K562 (cell line): ENCODE measurements around the gene RNF114. TPM values are rescaled to one million over a fixed set of nuclear protein-coding genes. Genes with fewer than 3 reads are reported as not detected.

ENCODE experiments used
- ARID1B ChIP-seq: fragments of 450-650 bp; IDR thresholded peaks from 2 replicates; pipeline ENCODE4 v1.6.1; 2016; ENCODE audit warnings: antibody characterized with exemption, mild to moderate bottlenecking, inconsistent platforms
- ATF2 ChIP-seq: sonication (generic); formaldehyde crosslinking; IDR thresholded peaks from 2 replicates; pipeline ENCODE4 v1.8.1; 2022; ENCODE audit warnings: missing genetic modification reagents
- BHLHE40 ChIP-seq: IDR thresholded peaks from 2 replicates; pipeline ENCODE4 v1.6.1; 2011; ENCODE audit warnings: low read length, improper control_type of control experiment
- BRD9 ChIP-seq: fragments of 450-650 bp; IDR thresholded peaks from 2 replicates; pipeline ENCODE4 v1.6.1; 2018; ENCODE audit warnings: low read depth; ENCODE audit not compliant: partially characterized antibody
- CHCHD3 ChIP-seq: fragments of 250-450 bp; sonication (Bioruptor Pico); IDR thresholded peaks from 2 replicates; pipeline ENCODE4 v2.1.2; 2022; ENCODE audit warnings: mild to moderate bottlenecking
- EHMT2 ChIP-seq: fragments of 450-650 bp; IDR thresholded peaks from 2 replicates; pipeline ENCODE4 v1.6.1; 2018; ENCODE audit warnings: antibody characterized with exemption
- ELF2 ChIP-seq: fragments of 250-450 bp; sonication (Bioruptor Pico); IDR thresholded peaks from 2 replicates; pipeline ENCODE4 v1.5.0; 2021; ENCODE audit warnings: mild to moderate bottlenecking
- ETV1 ChIP-seq: fragments of 450-650 bp; conservative IDR thresholded peaks from 2 replicates; pipeline ENCODE4 v1.6.1; 2016; ENCODE audit warnings: missing genetic modification characterization, control low read depth, low read depth, missing compliant biosample characterization
- EWSR1 ChIP-seq: fragments of 450-650 bp; IDR thresholded peaks from 2 replicates; pipeline ENCODE4 v1.6.1; 2018; ENCODE audit warnings: borderline replicate concordance, mild to moderate bottlenecking, low read depth, moderate library complexity; ENCODE audit not compliant: partially characterized antibody
- HOXB6 ChIP-seq: fragments of 250-450 bp; sonication (Bioruptor Pico); IDR thresholded peaks from 2 replicates; pipeline ENCODE4 v1.5.1; 2022; ENCODE audit warnings: mild to moderate bottlenecking, borderline replicate concordance
- MYBL2 ChIP-seq, 2 experiments: fragments of 450-650 bp in 1 of 2; sonication (generic) in 1 of 2; formaldehyde crosslinking in 1 of 2; IDR thresholded peaks; 2 replicates each; pipeline versions ENCODE4 v1.6.1 to v1.8.1; 2017 to 2022; ENCODE audit warnings: borderline replicate concordance in 1 of 2, inconsistent platforms in 1 of 2, low read depth in 1 of 2, mild to moderate bottlenecking in 1 of 2, missing genetic modification reagents in 1 of 2, moderate library complexity in 1 of 2
- NR2C1 ChIP-seq, 2 experiments: fragments of 450-650 bp; IDR thresholded peaks; 2 replicates each; pipeline ENCODE4 v1.6.1; 2017; ENCODE audit warnings: mild to moderate bottlenecking in 2 of 2, antibody characterized with exemption in 1 of 2, inconsistent platforms in 1 of 2, missing compliant biosample characterization in 1 of 2, missing genetic modification characterization in 1 of 2
- POLR2AphosphoS2 ChIP-seq: IDR thresholded peaks from 2 replicates; pipeline ENCODE4 v1.6.1; 2012; ENCODE audit warnings: low read length, improper control_type of control experiment
- POU5F1 ChIP-seq: fragments of 150-350 bp; IDR thresholded peaks from 2 replicates; pipeline ENCODE4 v1.6.1; 2014; ENCODE audit warnings: borderline replicate concordance, low read length, low read depth, mild to moderate bottlenecking; ENCODE audit not compliant: partially characterized antibody
- PPARD ChIP-seq: fragments of 250-450 bp; sonication (Bioruptor Pico); IDR thresholded peaks from 2 replicates; pipeline ENCODE4 v1.8.0; 2022; ENCODE audit warnings: inconsistent platforms, mild to moderate bottlenecking, moderate library complexity
- SMARCB1 ChIP-seq: IDR thresholded peaks from 2 replicates; pipeline ENCODE4 v1.6.1; 2011; ENCODE audit warnings: improper control_type of control experiment, low read depth; ENCODE audit not compliant: insufficient read length
- SOX6 ChIP-seq: fragments of 450-650 bp; IDR thresholded peaks from 2 replicates; pipeline ENCODE4 v1.6.1; 2014; ENCODE audit warnings: mild to moderate bottlenecking
- TRIM25 ChIP-seq: fragments of 450-650 bp; IDR thresholded peaks from 2 replicates; pipeline ENCODE4 v1.7.0; 2016; ENCODE audit warnings: borderline replicate concordance
- U2AF2 ChIP-seq: fragments of 200-400 bp; formaldehyde crosslinking; optimal IDR thresholded peaks from 2 replicates; pipeline ENCODE3; 2017; ENCODE audit warnings: low read depth, mild to moderate bottlenecking, low read length
- ZBTB12 ChIP-seq: fragments of 250-450 bp; sonication (Bioruptor Pico); IDR thresholded peaks from 2 replicates; pipeline ENCODE4 v1.4.0; 2020
- ZBTB7A ChIP-seq: IDR thresholded peaks from 2 replicates; pipeline ENCODE4 v1.6.1; 2011; ENCODE audit warnings: low read depth, mild to moderate bottlenecking, low read length, moderate library complexity, borderline replicate concordance; ENCODE audit not compliant: control insufficient read depth
- ZNF354B ChIP-seq: fragments of 250-450 bp; sonication (Bioruptor Pico); IDR thresholded peaks from 2 replicates; pipeline ENCODE4 v1.4.0; 2020
- ZNF77 ChIP-seq: fragments of 250-450 bp; sonication (Bioruptor Pico); IDR thresholded peaks from 2 replicates; pipeline ENCODE4 v1.5.0; 2020
- polyA plus RNA-seq, 8 experiments: library from polyadenylated mRNA; depleted of rRNA in 4 of 8; stranded (reverse) in 5 of 8; unstranded in 3 of 8; fragments of >200 nt; fragmentation: Nextera tagmentation in 2 of 8; fragmentation: Illumina TruSeq in 1 of 8; extraction: Ambion mirVana in 2 of 8; extraction: Trizol in 1 of 8; gene quantifications; 2 replicates each; pipeline versions ENCODE4 v1.2.1 to v1.2.3, GENCODE V29; 2011 to 2014; ENCODE audit warnings: inconsistent platforms in 1 of 8, missing spikeins in 1 of 8
- total RNA-seq, 7 experiments: library from RNA; depleted of rRNA in 6 of 7; stranded (reverse); fragments of >200 nt in 6 of 7; fragmentation: Illumina TruSeq in 2 of 7; extraction: Trizol in 2 of 7; gene quantifications; 2 replicates each; pipeline versions ENCODE4 v1.2.1 to v1.2.3, GENCODE V29; 2011 to 2021; ENCODE audit warnings: low replicate concordance in 1 of 7

The RNF114 gene
- total and polyA plus RNA-seq, 9 of the 15 experiments (the other 6 are each of a cell fraction or from before 2014, with no cell fraction given): 38.6 to 111 (median 62.6) TPM

- TF ChIP-seq ARID1B (peak; percentile 58), POLR2AphosphoS2 (no peak), ZBTB7A (peak; percentile 81), ETV1 (tag) (no peak; the same call in 1 of the 2 replicates), ZBTB12 (no peak), NR2C1 (IDR thresholded peaks at IDR 0.05) (0 out of 2 replicates have a peak, but pooled peaks have one; percentile 7), NR2C1 (tag; IDR thresholded peaks at IDR 0.05) (peak; percentile 38; the same call in 1 of the 2 replicates), ZNF354B (CRISPR knock-in tag) (no peak), BRD9 (peak; percentile 75), SOX6 (peak; percentile 60; the same call in 1 of the 2 replicates), EHMT2 (no peak), ATF2 (CRISPR knock-in tag) (0 out of 2 replicates have a peak, but pooled peaks have one; percentile 59), MYBL2 (IDR thresholded peaks at IDR 0.05; ENCODE audit: low read depth) (no peak), MYBL2 (CRISPR knock-in tag; IDR thresholded peaks at IDR 0.05; ENCODE audit: borderline replicate concordance) (no peak), ELF2 (CRISPR knock-in tag) (no peak), ZNF77 (CRISPR knock-in tag) (no peak), EWSR1 (no peak), TRIM25 (no peak), POU5F1 (no peak), HOXB6 (no peak), PPARD (CRISPR knock-in tag) (no peak), SMARCB1 (no peak), U2AF2 (no peak), CHCHD3 (CRISPR knock-in tag) (no peak), BHLHE40 (peak; percentile 60)
Observed at GRCh38 chr20:49982346-49983122, 46.3 kb downstream of the RNF114 start, which contains the start of gene SNAI1 (continued).
